Astrocyte of the cerebellum (primary cell): ENCODE measurements around the gene INPP5F.
"Not testable (repeated sequence)": the region's sequence is repeated elsewhere in the genome, so short reads cannot be mapped to it uniquely, and the experiment has no call there.

Experiments
- DNase-seq: peaks from one replicate; pipeline ENCODE4 v3.0.0-alpha.2; 2011; ENCODE audit warnings: low read depth
- H3K4me3 ChIP-seq: 2 replicates; pipeline ENCODE4 v1.5.1; 2011; ENCODE audit warnings: mild to moderate bottlenecking, low read depth, low read length, moderate library complexity
- CTCF ChIP-seq: IDR thresholded peaks from 2 replicates; pipeline ENCODE4 v1.5.1; 2012; ENCODE audit warnings: low read length, low read depth, moderate library complexity, mild to moderate bottlenecking; ENCODE audit errors: missing control alignments
- in situ Hi-C: cut with HindIII; loops from 2 replicates; pipeline ENCODE4 v1.10.0; 2017; ENCODE audit warnings: low sequenced_read_pairs

INPP5F gene

GRCh38 chr10:119772334-119772733, 46.5 kb downstream of the INPP5F start:
- TF ChIP-seq CTCF = no peak
- no peak for DNase-seq
- in situ Hi-C loops = no loop called here
- no peak overlapping the region for H3K4me3 ChIP-seq

- in situ Hi-C loops, H3K4me3 ChIP-seq, DNase-seq: not testable (repeated sequence)
These were observed 47.2 kb downstream of the INPP5F start for GRCh38 chr10:119773041-119773440.

GRCh38 chr10:119775529-119775928, 49.7 kb downstream of the INPP5F start:
- no peak for DNase-seq
- in situ Hi-C loops = no loop called here
- no peak for TF ChIP-seq CTCF
- H3K4me3 ChIP-seq = no peak overlapping the region

- DNase-seq = no peak
- in situ Hi-C loops = no loop called here
- TF ChIP-seq CTCF = no peak
- no peak overlapping the region for H3K4me3 ChIP-seq
These were observed 50.7 kb downstream of the INPP5F start for GRCh38 chr10:119776536-119776935.

GRCh38 chr10:119777686-119778085, 51.8 kb downstream of the INPP5F start:
- TF ChIP-seq CTCF = no peak
- in situ Hi-C loops = no loop called here
- DNase-seq = no peak
- H3K4me3 ChIP-seq = no peak overlapping the region

- H3K4me3 ChIP-seq = no peak overlapping the region
- no peak for DNase-seq
- in situ Hi-C loops = no loop called here
- TF ChIP-seq CTCF = no peak
These were observed 53.1 kb downstream of the INPP5F start for GRCh38 chr10:119778776-119779445.

GRCh38 chr10:119780879-119781480, 55.1 kb downstream of the INPP5F start:
- DNase-seq = no peak
- TF ChIP-seq CTCF = no peak
- in situ Hi-C loops = no loop called here

More at GRCh38 chr10:119780879-119781480, 55.1 kb downstream of the INPP5F start:
- H3K4me3 ChIP-seq = no peak overlapping the region
